Measurements from ENCODE around the gene GADD45GIP1. TPM values are rescaled to one million over a fixed set of nuclear protein-coding genes. Genes with fewer than 3 reads are reported as not detected.
"Not testable (repeated sequence)": the region's sequence is repeated elsewhere in the genome, so short reads cannot be mapped to it uniquely, and the experiment has no call there.

The GADD45GIP1 gene
- polyA plus RNA-seq, 1 donor = 48.4 TPM

DNA sequence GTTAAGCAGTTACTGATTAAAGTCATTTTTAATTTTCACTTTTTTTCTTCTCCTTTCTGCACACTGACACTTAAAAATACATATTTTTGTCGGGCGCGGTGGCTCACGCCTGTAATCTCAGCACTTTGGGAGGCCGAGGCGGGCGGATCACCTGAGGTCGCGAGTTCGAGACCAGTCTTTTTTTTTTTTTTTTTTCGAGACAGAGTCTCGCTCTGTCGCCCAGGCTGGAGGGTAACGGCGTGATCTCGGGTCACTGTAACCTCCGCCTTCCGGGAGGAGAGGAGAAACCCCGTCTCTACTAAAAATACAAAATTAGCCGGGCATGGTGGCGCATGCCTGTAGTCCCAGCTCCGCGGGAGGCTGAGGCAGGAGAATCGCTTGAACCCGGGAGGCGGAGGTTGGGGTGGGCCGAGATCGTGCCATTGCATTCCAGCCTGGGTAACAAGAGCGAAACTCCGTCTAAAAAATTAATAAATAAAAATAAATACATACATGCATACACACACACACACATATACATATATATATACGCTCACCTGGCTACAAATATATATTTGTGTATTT lies 448 bp upstream of the GADD45GIP1 start:
- not testable (repeated sequence) for DNase-seq

DNA sequence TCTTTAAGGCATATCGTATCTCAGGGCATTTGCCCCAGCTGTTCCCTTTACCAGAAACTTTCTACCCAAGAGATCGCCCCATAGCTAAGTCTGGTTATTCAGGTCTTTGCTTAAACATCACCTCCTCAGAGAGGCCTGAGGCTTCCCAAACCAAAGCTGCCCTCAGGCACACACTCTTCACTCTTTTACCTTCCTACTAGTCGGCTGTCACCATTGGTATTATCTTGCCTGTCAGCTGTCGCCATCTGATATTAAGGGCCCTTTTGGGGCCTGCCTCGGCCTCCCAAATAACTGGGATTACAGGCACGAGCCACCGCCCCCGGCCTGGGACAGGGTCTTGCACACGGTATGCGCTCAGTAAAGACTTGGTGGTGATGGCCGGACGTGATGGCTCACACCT lies 1.0 kb downstream of the GADD45GIP1 start:
- DNase-seq = no peak

DNA sequence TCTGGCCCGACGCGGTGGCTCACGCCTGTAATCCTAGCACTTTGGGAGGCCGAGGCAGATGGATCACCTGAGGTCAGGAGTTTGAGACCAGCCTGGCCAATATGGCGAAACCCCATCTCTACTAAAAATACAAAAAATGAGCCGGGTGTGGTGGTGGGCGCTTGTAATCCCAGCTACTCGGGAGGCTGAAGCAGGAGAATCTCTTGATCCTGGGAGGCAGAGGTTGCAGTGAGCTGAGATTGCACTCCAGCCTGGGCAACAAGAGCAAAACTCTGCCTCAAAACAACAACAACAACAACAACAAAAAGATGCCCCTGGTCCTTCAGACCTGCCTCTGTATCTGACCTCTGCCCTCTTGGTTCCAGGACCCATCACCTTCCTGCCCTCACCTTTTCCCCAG lies 1.4 kb downstream of the GADD45GIP1 start:
- not testable (repeated sequence) for DNase-seq

DNA sequence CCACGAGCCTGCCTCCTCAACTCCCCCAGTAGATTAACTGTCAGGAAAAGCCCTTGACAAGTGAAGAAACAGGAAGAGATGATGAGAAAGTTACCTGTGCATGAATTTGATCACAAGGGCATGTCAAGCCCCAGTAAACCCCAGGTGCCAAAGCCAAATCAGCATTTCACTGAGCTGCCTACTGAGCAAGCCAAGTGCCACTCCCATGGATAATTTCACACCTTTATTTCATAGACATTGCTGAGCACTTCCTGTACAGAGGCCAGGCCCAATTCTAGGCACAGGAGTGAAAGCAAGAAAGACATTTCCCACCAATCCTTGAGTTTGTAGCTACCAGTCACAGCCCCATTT lies 2.4 kb downstream of the GADD45GIP1 start:
- DNase-seq = no peak

DNA sequence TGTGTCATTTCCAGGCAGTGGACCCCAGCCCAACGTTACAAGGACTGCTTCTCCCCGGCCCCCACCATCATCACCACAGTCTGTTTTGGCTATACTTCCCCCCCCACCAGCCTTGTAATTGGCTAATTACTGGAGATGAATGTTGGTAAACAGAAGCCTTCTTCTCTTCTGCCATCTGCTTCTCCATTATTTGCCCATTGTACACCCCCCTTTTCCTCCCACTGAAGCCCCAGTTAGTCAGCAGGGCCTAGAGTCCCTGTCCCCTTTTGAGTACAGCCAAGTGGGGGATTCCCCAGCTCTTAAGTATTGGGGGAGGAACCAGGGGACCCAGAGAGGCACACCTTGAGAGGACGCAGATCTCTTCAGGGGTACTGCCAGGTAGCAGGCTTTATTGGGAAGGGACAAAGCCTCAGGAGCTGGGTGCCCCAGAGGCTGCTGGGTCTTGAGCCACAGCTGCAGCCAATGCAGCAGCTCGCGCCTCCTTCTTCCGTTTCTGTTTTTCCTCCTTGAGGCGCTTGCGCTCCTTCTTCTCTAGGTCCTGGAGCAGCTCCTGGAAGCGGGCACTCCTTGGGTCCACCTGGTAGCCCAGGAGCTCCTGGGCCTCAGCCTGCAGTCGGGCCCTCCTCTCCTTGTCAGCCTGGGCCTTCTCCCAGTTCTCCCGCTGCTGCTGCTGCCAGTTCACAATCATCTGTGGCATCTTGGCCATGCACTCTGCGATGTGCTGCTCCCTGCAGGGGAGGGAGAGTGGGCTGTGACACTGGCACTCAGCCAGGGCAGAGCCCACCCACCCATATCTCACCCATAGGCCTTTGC lies 3.0 kb downstream of the GADD45GIP1 start:
- no peak for DNase-seq

DNA sequence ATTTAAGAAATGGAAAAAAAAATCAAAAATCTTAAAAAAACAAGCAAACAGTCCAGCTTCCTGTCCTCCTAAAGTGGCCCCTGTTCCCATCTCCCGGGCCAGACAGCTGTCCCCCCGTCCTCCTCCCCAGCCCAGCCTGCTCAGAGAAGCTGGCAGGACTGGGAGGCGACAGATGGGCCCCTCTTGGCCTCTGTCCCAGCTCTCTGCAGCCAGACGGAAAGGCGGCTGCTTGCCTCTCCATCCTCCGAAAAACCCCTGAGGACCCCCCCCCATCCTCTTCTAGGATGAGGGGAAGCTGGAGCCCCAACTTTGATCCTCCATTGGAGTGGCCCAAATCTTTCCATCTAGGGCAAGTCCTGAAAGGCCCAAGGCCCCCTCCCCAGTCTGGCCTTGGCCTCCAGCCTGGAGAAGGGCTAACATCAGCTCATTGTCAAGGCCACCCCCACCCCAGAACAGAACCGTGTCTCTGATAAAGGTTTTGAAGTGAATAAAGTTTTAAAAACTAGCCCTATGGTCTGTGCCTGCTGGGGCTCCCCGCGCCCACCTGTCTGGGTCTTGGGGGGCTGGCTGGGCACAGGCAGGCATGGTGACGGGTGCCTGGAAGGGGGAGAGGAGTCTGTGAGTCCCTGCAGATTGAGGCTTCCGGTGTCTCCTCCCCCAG lies 3.8 kb downstream of the GADD45GIP1 start:
- peak; percentile 75 for DNase-seq

DNA sequence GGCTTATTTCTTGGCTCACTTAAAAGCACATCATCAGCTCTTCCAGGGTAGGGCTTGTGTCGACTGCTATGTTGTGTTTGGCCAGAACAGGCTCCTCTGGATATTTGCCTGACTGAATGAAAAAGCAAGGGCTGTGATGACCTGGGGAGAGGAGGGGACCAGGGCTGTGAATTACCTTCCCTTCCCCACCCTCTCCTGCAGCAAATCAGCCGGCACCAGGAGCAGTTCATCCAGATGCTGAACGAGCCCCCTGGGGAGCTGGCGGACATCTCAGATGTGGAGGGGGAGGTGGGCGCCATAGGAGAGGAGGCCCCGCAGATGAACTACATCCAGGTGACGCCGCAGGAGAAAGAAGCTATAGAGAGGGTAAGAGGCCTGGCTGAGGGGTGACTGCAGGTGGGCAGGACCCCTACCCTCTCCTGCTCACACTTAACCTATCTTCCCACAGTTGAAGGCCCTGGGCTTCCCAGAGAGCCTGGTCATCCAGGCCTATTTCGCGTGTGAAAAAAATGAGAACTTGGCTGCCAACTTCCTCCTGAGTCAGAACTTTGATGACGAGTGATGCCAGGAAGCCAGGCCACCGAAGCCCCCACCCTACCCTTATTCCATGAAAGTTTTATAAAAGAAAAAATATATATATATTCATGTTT lies 4.4 kb downstream of the GADD45GIP1 start:
- DNase-seq = no peak

DNA sequence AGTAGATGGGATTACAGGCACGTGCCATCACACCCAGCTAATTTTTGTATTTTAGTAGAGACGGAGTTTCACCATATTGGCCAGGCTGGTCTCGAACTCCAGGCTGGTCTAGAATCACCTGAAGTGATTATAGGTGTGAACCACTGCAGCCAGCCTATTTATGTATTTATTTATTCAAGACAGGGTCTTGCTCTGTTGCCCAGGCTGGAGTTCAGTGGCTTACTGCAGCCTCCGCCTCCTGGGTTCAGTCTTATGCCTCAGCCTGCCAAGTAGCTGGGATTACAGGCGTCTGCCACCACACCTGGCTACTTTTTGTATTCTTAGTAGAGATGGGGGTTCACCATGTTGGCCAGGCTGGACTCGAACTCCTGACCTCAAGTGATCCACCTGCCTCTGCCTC lies 5.0 kb downstream of the GADD45GIP1 start:
- not testable (repeated sequence) for DNase-seq

DNA sequence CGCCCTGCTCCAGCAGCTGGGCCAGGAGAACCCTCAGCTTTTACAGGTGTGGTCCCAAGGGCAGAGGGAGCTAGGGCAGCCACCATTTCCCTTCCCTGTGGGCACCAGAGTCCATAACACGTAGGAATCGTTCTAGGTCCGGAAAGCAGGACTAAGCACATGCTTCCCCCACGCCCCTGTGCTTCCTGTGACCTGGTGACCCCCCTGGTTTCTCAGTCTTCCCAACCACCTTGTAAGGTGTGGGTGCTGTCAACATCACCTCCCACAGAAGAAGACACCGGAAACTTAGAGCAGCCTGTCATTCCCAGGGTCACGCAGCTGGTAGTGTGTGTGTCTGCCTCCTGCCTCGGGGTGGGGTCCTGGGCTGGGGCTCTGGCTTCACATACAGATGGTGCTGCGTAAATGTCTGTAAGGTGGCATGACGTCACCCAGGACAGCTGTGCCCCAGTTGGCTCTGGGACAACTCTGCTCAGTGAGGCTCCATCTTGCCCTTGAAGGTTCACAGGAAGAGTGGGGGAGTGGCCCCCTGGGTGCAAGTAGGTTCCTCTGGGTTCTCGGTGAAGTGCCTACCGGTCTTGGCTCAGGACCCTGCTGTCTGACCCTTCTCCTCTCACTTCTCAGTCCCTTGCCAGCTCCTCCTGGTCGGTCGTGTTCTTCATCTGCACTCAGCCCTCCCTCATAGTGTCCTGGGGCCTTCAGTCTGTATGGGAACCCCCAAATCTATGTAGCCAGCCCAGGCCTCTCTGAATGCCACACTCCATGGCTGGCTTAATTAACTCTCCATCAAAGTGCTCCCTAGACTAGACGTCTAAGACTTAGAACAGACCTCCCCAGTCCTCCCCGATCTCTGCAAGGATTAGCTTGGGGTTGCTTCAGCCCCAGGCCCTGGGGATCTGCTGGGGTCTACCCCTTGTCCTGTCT lies 7.4 kb downstream of the GADD45GIP1 start:
- DNase-seq = no peak

DNA sequence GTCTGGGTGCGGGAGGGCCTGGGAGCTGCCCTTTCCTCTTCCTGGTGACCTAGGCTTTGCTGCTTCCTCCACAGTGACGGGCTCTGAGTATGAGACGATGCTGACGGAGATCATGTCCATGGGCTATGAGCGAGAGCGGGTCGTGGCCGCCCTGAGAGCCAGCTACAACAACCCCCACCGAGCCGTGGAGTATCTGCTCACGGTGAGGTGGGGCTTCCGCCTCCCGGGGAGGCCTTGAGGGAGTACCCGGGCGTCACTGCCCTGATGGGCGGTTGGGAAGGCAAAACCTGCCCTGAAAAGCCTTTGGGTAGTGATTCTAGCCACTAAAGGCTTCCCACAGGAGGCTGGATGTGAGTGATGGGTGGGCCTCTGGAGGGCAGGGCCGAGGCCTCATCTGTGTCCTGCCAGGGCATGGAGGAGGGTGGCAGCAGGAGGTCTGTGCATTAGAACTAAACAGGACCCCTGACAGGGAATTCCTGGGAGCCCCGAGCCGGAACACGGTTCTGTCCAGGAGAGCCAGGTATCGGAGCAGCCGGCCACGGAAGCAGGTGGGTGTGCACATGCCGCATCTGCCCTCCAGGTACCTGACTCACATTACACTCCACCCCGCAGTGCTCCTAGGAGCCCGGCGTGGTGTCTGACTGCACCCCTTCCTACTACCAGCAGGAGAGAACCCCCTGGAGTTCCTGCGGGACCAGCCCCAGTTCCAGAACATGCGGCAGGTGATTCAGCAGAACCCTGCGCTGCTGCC lies 8.2 kb downstream of the GADD45GIP1 start:
- DNase-seq = no peak

DNA sequence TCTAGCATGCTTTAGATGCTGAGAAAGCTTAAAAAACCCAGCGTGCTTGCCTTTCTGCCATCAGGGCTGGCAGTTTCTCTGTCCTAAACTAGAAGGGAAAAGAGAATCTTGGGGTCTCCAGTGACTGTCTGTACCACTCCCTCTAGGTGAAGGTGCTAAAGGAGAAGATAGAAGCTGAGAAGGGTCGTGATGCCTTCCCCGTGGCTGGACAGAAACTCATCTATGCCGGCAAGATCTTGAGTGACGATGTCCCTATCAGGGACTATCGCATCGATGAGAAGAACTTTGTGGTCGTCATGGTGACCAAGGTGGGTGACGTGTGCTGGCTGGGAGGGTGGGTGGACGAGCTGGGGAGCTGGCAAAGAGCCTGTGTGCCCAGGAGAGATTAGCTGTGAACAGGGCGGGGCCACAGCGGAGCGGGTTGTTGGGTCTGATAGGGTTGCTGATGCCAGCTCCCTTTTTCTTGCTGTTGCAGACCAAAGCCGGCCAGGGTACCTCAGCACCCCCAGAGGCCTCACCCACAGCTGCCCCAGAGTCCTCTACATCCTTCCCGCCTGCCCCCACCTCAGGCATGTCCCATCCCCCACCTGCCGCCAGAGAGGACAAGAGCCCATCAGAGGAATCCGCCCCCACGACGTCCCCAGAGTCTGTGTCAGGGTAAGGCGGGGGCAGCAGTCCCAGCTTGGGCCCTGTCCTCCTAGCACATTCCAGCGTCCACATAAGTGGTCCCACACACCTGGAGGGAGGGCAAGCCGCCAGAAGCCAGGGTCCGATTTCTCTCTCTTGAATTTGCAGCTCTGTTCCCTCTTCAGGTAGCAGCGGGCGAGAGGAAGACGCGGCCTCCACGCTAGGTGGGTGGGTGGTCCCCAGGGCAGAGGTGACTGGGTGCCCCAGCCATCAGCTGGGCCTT lies 9.1 kb downstream of the GADD45GIP1 start:
- DNase-seq = no peak

DNA sequence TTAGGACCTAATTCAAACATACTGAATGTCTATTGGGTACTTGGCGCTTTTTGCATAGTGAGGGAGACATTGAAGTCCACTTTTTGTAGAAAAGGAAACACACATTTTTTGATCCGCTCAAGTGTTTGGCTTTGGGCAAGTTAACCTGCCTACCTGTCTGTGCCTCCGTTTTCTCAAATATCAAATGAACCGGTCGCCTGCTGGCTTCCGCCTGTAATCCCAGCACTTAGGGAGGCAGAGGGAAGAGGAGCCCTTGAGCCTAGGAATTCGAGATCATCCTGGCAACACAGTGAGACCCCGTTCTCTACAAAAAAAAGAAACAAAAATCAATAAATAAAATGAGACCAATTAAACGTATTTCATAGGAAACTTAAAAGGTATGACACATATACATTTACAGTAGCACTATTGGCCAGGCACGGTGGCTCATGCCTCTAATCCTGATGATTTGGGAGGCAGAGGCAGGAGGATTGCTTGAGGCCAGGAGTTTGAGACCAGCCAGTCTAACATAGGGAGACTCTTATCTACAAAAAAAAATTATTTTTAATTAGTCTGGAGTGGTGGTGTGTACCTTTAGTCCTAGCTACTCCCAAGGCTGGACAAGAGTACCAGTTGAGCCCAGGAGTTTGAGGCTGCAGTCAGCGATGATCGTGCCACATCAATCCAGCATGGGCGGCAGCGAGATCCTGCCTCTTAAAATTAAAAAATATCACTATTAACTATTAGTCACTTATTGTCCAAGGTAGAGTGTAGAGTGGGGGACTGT lies 10.1 kb downstream of the GADD45GIP1 start:
- DNase-seq = no peak

DNA sequence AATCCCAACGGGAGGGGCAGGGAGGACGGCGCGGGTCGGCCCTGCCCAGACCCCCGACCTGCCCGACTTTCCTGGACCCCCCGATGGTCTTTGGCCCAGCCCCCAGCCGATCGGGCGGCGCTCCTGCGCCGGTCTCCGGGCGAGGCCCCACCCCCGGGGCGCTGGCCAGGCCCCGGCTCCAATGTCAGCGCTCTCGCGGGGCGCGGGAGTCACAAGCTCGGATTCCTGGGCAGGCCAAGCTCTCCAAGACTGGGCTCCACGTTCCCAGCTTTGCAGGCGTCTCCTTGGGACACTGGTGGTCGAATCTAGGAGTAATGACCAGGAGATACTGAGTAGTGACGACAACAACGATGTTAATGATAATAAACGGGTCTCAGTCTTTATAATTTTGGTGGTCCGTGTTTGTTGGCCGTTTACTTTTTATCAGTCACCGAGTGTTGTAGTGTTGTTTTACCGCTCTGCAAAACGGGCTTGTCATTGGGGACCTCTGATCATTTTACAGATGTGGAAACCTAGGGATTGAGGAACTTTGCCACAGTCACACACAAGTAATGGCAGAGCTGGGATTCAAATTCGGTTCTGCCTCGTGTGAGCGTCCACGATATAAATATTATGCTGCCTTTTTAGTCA lies 10.8 kb downstream of the GADD45GIP1 start:
- peak; percentile 86 for DNase-seq

DNA sequence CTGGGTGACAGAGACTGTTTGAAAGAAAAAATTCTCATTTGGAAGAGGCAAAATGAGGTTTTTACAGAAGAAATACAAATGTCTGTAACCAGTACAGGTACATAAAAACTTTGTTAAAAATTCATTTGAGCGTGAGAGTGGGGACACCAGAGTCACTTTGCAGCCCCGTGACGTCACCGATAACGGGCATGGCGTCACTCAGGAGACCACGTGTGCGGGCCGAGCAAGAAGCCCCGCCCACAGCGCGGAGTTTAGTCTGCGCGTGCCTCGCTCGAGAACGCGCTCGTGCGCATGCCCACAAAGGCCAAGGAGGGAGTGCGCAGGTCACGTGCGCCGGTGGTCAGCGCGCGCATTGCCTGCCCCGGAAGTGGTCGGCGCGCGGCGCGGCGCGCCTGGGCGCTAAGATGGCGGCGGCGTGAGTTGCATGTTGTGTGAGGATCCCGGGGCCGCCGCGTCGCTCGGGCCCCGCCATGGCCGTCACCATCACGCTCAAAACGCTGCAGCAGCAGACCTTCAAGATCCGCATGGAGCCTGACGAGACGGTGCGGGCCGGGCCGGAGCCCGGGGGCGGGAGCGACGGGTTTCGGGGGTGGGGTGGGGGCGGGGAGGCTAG lies 11.4 kb downstream of the GADD45GIP1 start, which contains the start of gene RAD23A:
Gene RAD23A, plus strand, starts transcription at position 384 of the 613 bp plus-strand sequence. Its CDS starts 87 bp downstream, at position 471.
- DNase-seq = peak; percentile 100

DNA sequence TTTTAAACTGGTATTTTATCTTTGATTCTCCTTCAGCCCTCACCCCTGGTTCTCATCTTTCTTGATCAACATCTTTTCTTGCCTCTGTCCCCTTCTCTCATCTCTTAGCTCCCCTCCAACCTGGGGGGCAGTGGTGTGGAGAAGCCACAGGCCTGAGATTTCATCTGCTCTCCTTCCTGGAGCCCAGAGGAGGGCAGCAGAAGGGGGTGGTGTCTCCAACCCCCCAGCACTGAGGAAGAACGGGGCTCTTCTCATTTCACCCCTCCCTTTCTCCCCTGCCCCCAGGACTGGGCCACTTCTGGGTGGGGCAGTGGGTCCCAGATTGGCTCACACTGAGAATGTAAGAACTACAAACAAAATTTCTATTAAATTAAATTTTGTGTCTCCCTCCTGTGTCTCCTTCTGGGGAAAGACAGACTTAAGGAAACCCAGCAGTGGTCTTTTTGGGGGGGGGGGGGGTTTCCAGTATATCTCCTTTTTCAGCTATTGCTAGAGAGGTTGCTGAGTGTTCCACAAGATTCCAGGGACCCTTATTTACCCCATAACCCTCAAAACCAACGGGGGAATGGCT lies 12.8 kb downstream of the GADD45GIP1 start:
- no peak for DNase-seq

DNA sequence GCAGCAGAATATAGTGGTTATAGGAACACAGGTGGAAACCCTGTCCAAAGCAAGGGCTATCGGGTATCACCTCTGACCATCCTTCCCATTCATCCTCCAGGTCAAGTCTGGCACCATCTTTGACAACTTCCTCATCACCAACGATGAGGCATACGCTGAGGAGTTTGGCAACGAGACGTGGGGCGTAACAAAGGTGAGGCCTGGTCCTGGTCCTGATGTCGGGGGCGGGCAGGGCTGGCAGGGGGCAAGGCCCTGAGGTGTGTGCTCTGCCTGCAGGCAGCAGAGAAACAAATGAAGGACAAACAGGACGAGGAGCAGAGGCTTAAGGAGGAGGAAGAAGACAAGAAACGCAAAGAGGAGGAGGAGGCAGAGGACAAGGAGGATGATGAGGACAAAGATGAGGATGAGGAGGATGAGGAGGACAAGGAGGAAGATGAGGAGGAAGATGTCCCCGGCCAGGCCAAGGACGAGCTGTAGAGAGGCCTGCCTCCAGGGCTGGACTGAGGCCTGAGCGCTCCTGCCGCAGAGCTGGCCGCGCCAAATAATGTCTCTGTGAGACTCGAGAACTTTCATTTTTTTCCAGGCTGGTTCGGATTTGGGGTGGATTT lies 13.5 kb downstream of the GADD45GIP1 start:
- DNase-seq = no peak

DNA sequence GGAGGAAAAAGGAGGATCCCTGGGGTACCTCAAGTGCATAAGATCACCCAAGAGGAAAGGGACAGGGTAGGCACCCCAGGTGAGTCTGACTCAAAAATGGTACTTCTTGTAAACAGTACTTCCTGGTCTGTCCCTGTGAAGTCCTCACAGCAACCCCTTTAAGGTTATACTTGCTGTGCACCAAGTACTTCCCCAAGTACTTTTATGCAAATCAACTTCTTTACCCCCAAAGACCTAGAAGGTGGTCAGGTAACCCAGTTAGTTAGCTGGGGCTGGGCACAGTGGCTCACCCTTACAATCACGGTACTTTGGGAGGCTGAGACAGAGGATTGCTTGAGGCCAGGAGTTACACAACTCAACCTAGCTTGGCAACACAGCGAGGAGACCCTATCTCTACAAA lies 16.1 kb downstream of the GADD45GIP1 start:
- no peak for DNase-seq

DNA sequence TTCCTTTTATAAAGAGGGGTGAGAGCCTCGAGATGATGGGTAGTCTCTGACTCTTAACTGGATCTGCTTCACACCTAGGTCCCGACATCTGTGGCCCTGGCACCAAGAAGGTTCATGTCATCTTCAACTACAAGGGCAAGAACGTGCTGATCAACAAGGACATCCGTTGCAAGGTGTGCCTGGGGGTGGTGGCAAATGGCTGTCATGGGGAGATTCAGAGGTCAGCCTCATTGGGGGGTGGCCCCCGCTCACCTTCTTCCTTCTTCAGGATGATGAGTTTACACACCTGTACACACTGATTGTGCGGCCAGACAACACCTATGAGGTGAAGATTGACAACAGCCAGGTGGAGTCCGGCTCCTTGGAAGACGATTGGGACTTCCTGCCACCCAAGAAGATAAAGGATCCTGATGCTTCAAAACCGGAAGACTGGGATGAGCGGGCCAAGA lies 17.0 kb downstream of the GADD45GIP1 start:
- no peak for DNase-seq

All from hindlimb muscle (tissue), 1 donor.